ENCODE measurements around the gene UNC5B.

UNC5B gene

GRCh38 chr10:71324743-71325142 is 112.4 kb downstream of the UNC5B start:
- H3K4me3 ChIP-seq (ENCODE audit: insufficient read depth, low read depth, low read length, poor library complexity, severe bottlenecking) = no peak overlapping the region
- H3K27me3 ChIP-seq (replicated peaks; ENCODE audit: control insufficient read depth, insufficient read depth, low read length, poor library complexity, severe bottlenecking) = no peaks in the 10 kb centered on the region
- H3K4me1 ChIP-seq (ENCODE audit: control insufficient read depth, insufficient read depth, low read length, poor library complexity, severe bottlenecking) = peaks cover 4% of the 10 kb centered on the region
- no peak overlapping the region for H3K27ac ChIP-seq (ENCODE audit: insufficient read depth, low read length, poor library complexity, severe bottlenecking)
- peaks cover 11% of the 10 kb centered on the region for H3K36me3 ChIP-seq (ENCODE audit: control insufficient read depth, insufficient read depth, low read length)
- no peak for DNase-seq
- H3K9me3 ChIP-seq (ENCODE audit: control insufficient read depth, low read length) = no peaks in the 10 kb centered on the region

GRCh38 chr10:71325267-71325666 is 112.9 kb downstream of the UNC5B start:
- Histone ChIP-seq H3K27me3 (replicated peaks; ENCODE audit: control insufficient read depth, insufficient read depth, low read length, poor library complexity, severe bottlenecking) (no peaks in the 10 kb centered on the region), H3K4me1 (ENCODE audit: control insufficient read depth, insufficient read depth, low read length, poor library complexity, severe bottlenecking) (no peaks in the 10 kb centered on the region), H3K4me3 (ENCODE audit: insufficient read depth, low read depth, low read length, poor library complexity, severe bottlenecking) (no peak overlapping the region), H3K9me3 (ENCODE audit: control insufficient read depth, low read length) (no peaks in the 10 kb centered on the region), H3K27ac (ENCODE audit: insufficient read depth, low read length, poor library complexity, severe bottlenecking) (no peak overlapping the region), H3K36me3 (ENCODE audit: control insufficient read depth, insufficient read depth, low read length) (peaks cover 11% of the 10 kb centered on the region)
- no peak for DNase-seq

GRCh38 chr10:71326464-71326881 is 114.1 kb downstream of the UNC5B start:
- Histone ChIP-seq H3K36me3 (ENCODE audit: control insufficient read depth, insufficient read depth, low read length) (peaks cover 11% of the 10 kb centered on the region), H3K27ac (ENCODE audit: insufficient read depth, low read length, poor library complexity, severe bottlenecking) (no peak overlapping the region), H3K4me1 (ENCODE audit: control insufficient read depth, insufficient read depth, low read length, poor library complexity, severe bottlenecking) (no peaks in the 10 kb centered on the region), H3K4me3 (ENCODE audit: insufficient read depth, low read depth, low read length, poor library complexity, severe bottlenecking) (no peak overlapping the region), H3K9me3 (ENCODE audit: control insufficient read depth, low read length) (no peaks in the 10 kb centered on the region), H3K27me3 (replicated peaks; ENCODE audit: control insufficient read depth, insufficient read depth, low read length, poor library complexity, severe bottlenecking) (no peaks in the 10 kb centered on the region)
- DNase-seq = no peak

GRCh38 chr10:71330789-71331404 is 118.5 kb downstream of the UNC5B start:
- DNase-seq = no peak
- Histone ChIP-seq H3K4me3 (ENCODE audit: insufficient read depth, low read depth, low read length, poor library complexity, severe bottlenecking) (no peak overlapping the region), H3K9me3 (ENCODE audit: control insufficient read depth, low read length) (no peaks in the 10 kb centered on the region), H3K27ac (ENCODE audit: insufficient read depth, low read length, poor library complexity, severe bottlenecking) (no peak overlapping the region), H3K36me3 (ENCODE audit: control insufficient read depth, insufficient read depth, low read length) (no peaks in the 10 kb centered on the region), H3K4me1 (ENCODE audit: control insufficient read depth, insufficient read depth, low read length, poor library complexity, severe bottlenecking) (no peaks in the 10 kb centered on the region), H3K27me3 (replicated peaks; ENCODE audit: control insufficient read depth, insufficient read depth, low read length, poor library complexity, severe bottlenecking) (no peaks in the 10 kb centered on the region)

GRCh38 chr10:71331736-71332135 is 119.4 kb downstream of the UNC5B start:
- H3K4me3 ChIP-seq (ENCODE audit: insufficient read depth, low read depth, low read length, poor library complexity, severe bottlenecking) = no peak overlapping the region
- no peaks in the 10 kb centered on the region for H3K9me3 ChIP-seq (ENCODE audit: control insufficient read depth, low read length)
- H3K4me1 ChIP-seq (ENCODE audit: control insufficient read depth, insufficient read depth, low read length, poor library complexity, severe bottlenecking) = no peaks in the 10 kb centered on the region
- H3K27me3 ChIP-seq (replicated peaks; ENCODE audit: control insufficient read depth, insufficient read depth, low read length, poor library complexity, severe bottlenecking) = no peaks in the 10 kb centered on the region
- no peaks in the 10 kb centered on the region for H3K36me3 ChIP-seq (ENCODE audit: control insufficient read depth, insufficient read depth, low read length)
- H3K27ac ChIP-seq (ENCODE audit: insufficient read depth, low read length, poor library complexity, severe bottlenecking) = no peak overlapping the region
- no peak for DNase-seq

GRCh38 chr10:71332466-71332865 is 120.1 kb downstream of the UNC5B start:
- Histone ChIP-seq H3K4me3 (ENCODE audit: insufficient read depth, low read depth, low read length, poor library complexity, severe bottlenecking) (no peak overlapping the region), H3K36me3 (ENCODE audit: control insufficient read depth, insufficient read depth, low read length) (no peaks in the 10 kb centered on the region), H3K9me3 (ENCODE audit: control insufficient read depth, low read length) (no peaks in the 10 kb centered on the region), H3K27me3 (replicated peaks; ENCODE audit: control insufficient read depth, insufficient read depth, low read length, poor library complexity, severe bottlenecking) (no peaks in the 10 kb centered on the region), H3K27ac (ENCODE audit: insufficient read depth, low read length, poor library complexity, severe bottlenecking) (no peak overlapping the region), H3K4me1 (ENCODE audit: control insufficient read depth, insufficient read depth, low read length, poor library complexity, severe bottlenecking) (no peaks in the 10 kb centered on the region)
- no peak for DNase-seq

GRCh38 chr10:71333129-71333887 is 120.9 kb downstream of the UNC5B start:
- H3K4me1 ChIP-seq (ENCODE audit: control insufficient read depth, insufficient read depth, low read length, poor library complexity, severe bottlenecking) = no peaks in the 10 kb centered on the region
- H3K36me3 ChIP-seq (ENCODE audit: control insufficient read depth, insufficient read depth, low read length) = no peaks in the 10 kb centered on the region
- no peaks in the 10 kb centered on the region for H3K9me3 ChIP-seq (ENCODE audit: control insufficient read depth, low read length)
- H3K4me3 ChIP-seq (ENCODE audit: insufficient read depth, low read depth, low read length, poor library complexity, severe bottlenecking) = no peak overlapping the region
- H3K27me3 ChIP-seq (replicated peaks; ENCODE audit: control insufficient read depth, insufficient read depth, low read length, poor library complexity, severe bottlenecking) = no peaks in the 10 kb centered on the region
- H3K27ac ChIP-seq (ENCODE audit: insufficient read depth, low read length, poor library complexity, severe bottlenecking) = no peak overlapping the region
- DNase-seq = no peak

GRCh38 chr10:71334221-71334791 is 121.9 kb downstream of the UNC5B start:
- no peaks in the 10 kb centered on the region for H3K9me3 ChIP-seq (ENCODE audit: control insufficient read depth, low read length)
- no peak overlapping the region for H3K27ac ChIP-seq (ENCODE audit: insufficient read depth, low read length, poor library complexity, severe bottlenecking)
- no peaks in the 10 kb centered on the region for H3K4me1 ChIP-seq (ENCODE audit: control insufficient read depth, insufficient read depth, low read length, poor library complexity, severe bottlenecking)
- no peak for DNase-seq
- H3K4me3 ChIP-seq (ENCODE audit: insufficient read depth, low read depth, low read length, poor library complexity, severe bottlenecking) = no peak overlapping the region
- H3K36me3 ChIP-seq (ENCODE audit: control insufficient read depth, insufficient read depth, low read length) = no peaks in the 10 kb centered on the region
- H3K27me3 ChIP-seq (replicated peaks; ENCODE audit: control insufficient read depth, insufficient read depth, low read length, poor library complexity, severe bottlenecking) = no peaks in the 10 kb centered on the region

GRCh38 chr10:71335173-71335708 is 122.9 kb downstream of the UNC5B start:
- Histone ChIP-seq H3K4me1 (ENCODE audit: control insufficient read depth, insufficient read depth, low read length, poor library complexity, severe bottlenecking) (no peaks in the 10 kb centered on the region), H3K36me3 (ENCODE audit: control insufficient read depth, insufficient read depth, low read length) (no peaks in the 10 kb centered on the region), H3K9me3 (ENCODE audit: control insufficient read depth, low read length) (no peaks in the 10 kb centered on the region), H3K27me3 (replicated peaks; ENCODE audit: control insufficient read depth, insufficient read depth, low read length, poor library complexity, severe bottlenecking) (no peaks in the 10 kb centered on the region), H3K27ac (ENCODE audit: insufficient read depth, low read length, poor library complexity, severe bottlenecking) (no peak overlapping the region), H3K4me3 (ENCODE audit: insufficient read depth, low read depth, low read length, poor library complexity, severe bottlenecking) (no peak overlapping the region)
- DNase-seq = no peak

GRCh38 chr10:71336632-71337031 is 124.3 kb downstream of the UNC5B start:
- H3K36me3 ChIP-seq (ENCODE audit: control insufficient read depth, insufficient read depth, low read length) = no peaks in the 10 kb centered on the region
- no peaks in the 10 kb centered on the region for H3K9me3 ChIP-seq (ENCODE audit: control insufficient read depth, low read length)
- H3K27me3 ChIP-seq (replicated peaks; ENCODE audit: control insufficient read depth, insufficient read depth, low read length, poor library complexity, severe bottlenecking) = no peaks in the 10 kb centered on the region
- no peak overlapping the region for H3K27ac ChIP-seq (ENCODE audit: insufficient read depth, low read length, poor library complexity, severe bottlenecking)
- H3K4me3 ChIP-seq (ENCODE audit: insufficient read depth, low read depth, low read length, poor library complexity, severe bottlenecking) = no peak overlapping the region
- no peaks in the 10 kb centered on the region for H3K4me1 ChIP-seq (ENCODE audit: control insufficient read depth, insufficient read depth, low read length, poor library complexity, severe bottlenecking)
- DNase-seq = no peak
